Prostate gland (tissue), 2 donors: Measurements from ENCODE around the gene MPHOSPH6. TPM values are rescaled to one million over a fixed set of nuclear protein-coding genes. Genes with fewer than 3 reads are reported as not detected.
A peak's percentile ranks its signal among the peaks of the same experiment; 100 is the strongest.

Source experiments
- DNase-seq: peaks from one replicate; pipeline ENCODE4 v3.0.0-alpha.2; 2019; ENCODE audit warnings: low spot score
- H3K27ac ChIP-seq, 2 donors: fragments of 200-600 bp; sonication (generic); 2 replicates each; pipeline ENCODE4 v1.5.1; 2017 to 2019
- H3K27me3 ChIP-seq: fragments of 200-600 bp; sonication (generic); replicated peaks from 2 replicates; pipeline ENCODE4 v1.5.1; 2019; ENCODE audit not compliant: insufficient read depth
- H3K36me3 ChIP-seq, 2 donors: fragments of 200-600 bp; sonication (generic); 1 replicate in 1 of 2; 2 replicates in 1 of 2; pipeline versions ENCODE4 v1.5.1 to v1.8.1; 2017 to 2019
- H3K4me1 ChIP-seq: fragments of 200-600 bp; sonication (generic); replicated peaks from 2 replicates; pipeline ENCODE4 v1.5.1; 2019
- H3K4me3 ChIP-seq, 2 donors: fragments of 200-600 bp; sonication (generic); 2 replicates each; pipeline ENCODE4 v1.5.1; 2017 to 2019
- H3K9me3 ChIP-seq: fragments of 200-600 bp; sonication (generic); 2 replicates; pipeline ENCODE4 v1.5.1; 2017
- POLR2A ChIP-seq: fragments of 450-650 bp; IDR thresholded peaks from one replicate; pipeline ENCODE4 v1.6.1; 2016; ENCODE audit warnings: antibody characterized with exemption, mild to moderate bottlenecking
- POLR2AphosphoS5 ChIP-seq: sonication (generic); formaldehyde crosslinking; IDR thresholded peaks from one replicate; pipeline ENCODE4 v1.6.1; 2017; ENCODE audit warnings: antibody characterized with exemption
- WGBS: methylation state at CpG from one replicate; pipeline ENCODE4 v1.1.5; 2018; 5-methylcytosine and 5-hydroxymethylcytosine counted together
- intact Hi-C: fragments of 100-400 bp; cut with DNase I; formaldehyde crosslinking; loops from one replicate; pipeline ENCODE4 v1.14.2; 2022
- total RNA-seq, 2 donors: library from RNA; depleted of rRNA; stranded (reverse); fragments of >200 nt; gene quantifications; one replicate each; pipeline ENCODE4 v1.1.0, GENCODE V29; 2016
- TF ChIP-seq, protein P1 (sequence below), 4 experiments: fragments of 200-600 bp in 2 of 4; fragments of 450-650 bp in 2 of 4; sonication (generic) in 2 of 4; IDR thresholded peaks; 1 replicate in 3 of 4; 2 replicates in 1 of 4; pipeline ENCODE4 v1.5.1; 2016 to 2019; ENCODE audit warnings: antibody characterized with exemption in 4 of 4, mild to moderate bottlenecking in 2 of 4, moderate library complexity in 2 of 4

Gene MPHOSPH6
- total RNA-seq, 2 donors from 2014 or later, result 23.7 to 23.8 TPM

- Histone ChIP-seq H3K4me1 (peaks cover 4% of the 10 kb centered on the region), H3K27me3 (no peaks in the 10 kb centered on the region), H3K4me3 (no peak overlapping the region), H3K36me3 (peaks cover 0 to 7% of the 10 kb centered on the region in 2 donors), H3K9me3 (no peaks in the 10 kb centered on the region), H3K27ac (no peak overlapping the region)
- WGBS, result 57% methylated on average over 2 of the region's 2 CpGs
- DNase-seq, result no peak
- no peak for TF ChIP-seq POLR2AphosphoS5
- intact Hi-C loops, result no loop called here
These were observed 12.6 kb downstream of the MPHOSPH6 start for GRCh38 chr16:82157534-82157812.

GRCh38 chr16:82156761-82157533 lies 13.1 kb downstream of the MPHOSPH6 start:
- WGBS, result 93% methylated on average over 14 of the region's 14 CpGs
- Histone ChIP-seq H3K9me3 (no peaks in the 10 kb centered on the region), H3K27me3 (no peaks in the 10 kb centered on the region), H3K4me1 (peaks cover 8% of the 10 kb centered on the region), H3K27ac (no peak overlapping the region), H3K4me3 (no peak overlapping the region), H3K36me3 (peaks cover 0 to 7% of the 10 kb centered on the region in 2 donors)
- intact Hi-C loops, result no loop called here
- no peak for TF ChIP-seq POLR2AphosphoS5
- no peak for TF ChIP-seq POLR2A
- TF ChIP-seq, protein P1, sequence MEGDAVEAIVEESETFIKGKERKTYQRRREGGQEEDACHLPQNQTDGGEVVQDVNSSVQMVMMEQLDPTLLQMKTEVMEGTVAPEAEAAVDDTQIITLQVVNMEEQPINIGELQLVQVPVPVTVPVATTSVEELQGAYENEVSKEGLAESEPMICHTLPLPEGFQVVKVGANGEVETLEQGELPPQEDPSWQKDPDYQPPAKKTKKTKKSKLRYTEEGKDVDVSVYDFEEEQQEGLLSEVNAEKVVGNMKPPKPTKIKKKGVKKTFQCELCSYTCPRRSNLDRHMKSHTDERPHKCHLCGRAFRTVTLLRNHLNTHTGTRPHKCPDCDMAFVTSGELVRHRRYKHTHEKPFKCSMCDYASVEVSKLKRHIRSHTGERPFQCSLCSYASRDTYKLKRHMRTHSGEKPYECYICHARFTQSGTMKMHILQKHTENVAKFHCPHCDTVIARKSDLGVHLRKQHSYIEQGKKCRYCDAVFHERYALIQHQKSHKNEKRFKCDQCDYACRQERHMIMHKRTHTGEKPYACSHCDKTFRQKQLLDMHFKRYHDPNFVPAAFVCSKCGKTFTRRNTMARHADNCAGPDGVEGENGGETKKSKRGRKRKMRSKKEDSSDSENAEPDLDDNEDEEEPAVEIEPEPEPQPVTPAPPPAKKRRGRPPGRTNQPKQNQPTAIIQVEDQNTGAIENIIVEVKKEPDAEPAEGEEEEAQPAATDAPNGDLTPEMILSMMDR (IDR thresholded peaks at IDR 0.05), result no peak
- no peak for DNase-seq

DNA sequence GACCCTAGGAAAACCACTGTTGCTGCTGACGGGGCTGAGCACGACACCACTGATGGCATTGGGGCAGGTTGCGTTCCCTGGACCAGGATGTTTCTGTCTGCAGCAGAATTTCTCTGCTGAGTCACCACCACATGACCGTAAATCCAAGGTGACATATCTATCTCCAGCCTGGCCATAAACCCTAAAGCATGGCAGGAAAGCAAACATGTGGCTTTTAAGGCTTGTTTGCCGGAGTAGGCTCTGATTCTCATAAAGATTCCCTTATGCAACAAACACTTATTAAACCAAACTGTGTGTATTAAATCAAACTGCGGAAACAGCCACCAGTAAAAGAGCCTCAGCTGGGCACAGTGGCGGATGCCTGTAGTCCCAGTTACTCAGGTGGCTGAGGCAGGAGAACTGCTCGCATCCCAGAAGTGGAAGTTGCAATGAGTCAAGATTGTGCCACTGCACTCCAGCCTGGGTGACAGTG lies 17.3 kb downstream of the MPHOSPH6 start:
- H3K9me3 ChIP-seq, result no peaks in the 10 kb centered on the region
- peaks cover 8% of the 10 kb centered on the region for H3K4me1 ChIP-seq
- no peaks in the 10 kb centered on the region for H3K36me3 ChIP-seq
- 49% methylated on average over 7 of the region's 8 CpGs for WGBS
- intact Hi-C loops, result no loop called here
- H3K27ac ChIP-seq, result no peak overlapping the region
- no peaks in the 10 kb centered on the region for H3K27me3 ChIP-seq
- H3K4me3 ChIP-seq, result no peak overlapping the region
- DNase-seq, result peak; percentile 81
- TF ChIP-seq POLR2AphosphoS5 (peak; percentile 94), POLR2A (no peak)

DNA sequence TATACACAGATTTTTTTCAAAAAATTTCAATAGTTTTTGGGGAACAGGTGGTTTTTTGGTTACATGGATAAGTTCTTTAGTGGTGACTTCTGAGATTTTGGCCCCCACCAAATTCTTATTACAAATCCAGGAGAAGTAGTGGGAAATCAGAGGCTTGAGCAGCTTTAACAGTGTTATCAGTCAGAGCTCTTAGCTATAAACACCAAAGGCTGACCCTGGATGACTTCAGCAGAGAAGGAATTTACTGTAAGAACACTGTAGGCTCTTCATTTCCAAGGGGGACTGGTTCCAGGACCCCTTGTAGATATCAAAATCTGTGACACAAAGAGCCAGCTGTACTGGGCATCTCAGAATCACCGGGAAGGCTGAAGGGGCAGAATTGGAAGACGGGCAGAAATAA lies 17.8 kb downstream of the MPHOSPH6 start:
- Histone ChIP-seq H3K36me3 (no peaks in the 10 kb centered on the region), H3K27me3 (no peaks in the 10 kb centered on the region), H3K9me3 (no peaks in the 10 kb centered on the region), H3K27ac (no peak overlapping the region), H3K4me3 (no peak overlapping the region), H3K4me1 (peaks cover 8% of the 10 kb centered on the region)
- intact Hi-C loops, result no loop called here
- DNase-seq, result no peak
- WGBS, result 67% methylated on average over 2 of the region's 2 CpGs
- TF ChIP-seq POLR2A, result no peak
- TF ChIP-seq, protein P1 (IDR thresholded peaks at IDR 0.05), result no peak
- TF ChIP-seq POLR2AphosphoS5, result no peak

- no peaks in the 10 kb centered on the region for H3K36me3 ChIP-seq
- TF ChIP-seq POLR2A (no peak), POLR2AphosphoS5 (no peak)
- TF ChIP-seq, protein P1 (IDR thresholded peaks at IDR 0.05), result no peak
- H3K9me3 ChIP-seq, result no peaks in the 10 kb centered on the region
- no peak for DNase-seq
- intact Hi-C loops, result no loop called here
- no peaks in the 10 kb centered on the region for H3K27me3 ChIP-seq
- no peak overlapping the region for H3K27ac ChIP-seq
- H3K4me3 ChIP-seq, result no peak overlapping the region
- H3K4me1 ChIP-seq, result peaks cover 8% of the 10 kb centered on the region
- 18% methylated on average over 1 of the region's 1 CpG for WGBS
These were observed 19.5 kb downstream of the MPHOSPH6 start for GRCh38 chr16:82150549-82150948.

DNA sequence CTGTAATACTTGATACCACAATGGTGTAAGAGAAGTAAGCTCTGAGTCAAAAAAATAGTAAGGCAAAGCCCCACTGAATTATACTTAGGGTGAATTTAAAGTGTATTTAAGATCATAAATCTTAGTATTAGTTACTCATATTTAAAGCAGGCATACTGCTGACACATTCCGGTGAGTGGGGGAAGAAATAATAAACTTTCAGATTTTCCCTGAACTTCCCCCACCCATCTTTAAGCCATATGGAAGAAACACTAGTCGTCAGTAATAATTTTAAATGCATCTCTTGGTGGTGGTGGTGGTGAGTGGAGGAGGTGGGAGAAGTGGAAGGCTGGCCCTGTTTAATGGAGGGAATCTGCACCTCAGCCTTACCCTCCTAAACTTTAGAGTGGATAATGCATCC lies 20.5 kb downstream of the MPHOSPH6 start:
- 95% methylated on average over 2 of the region's 2 CpGs for whole genome bisulfite sequencing
- Histone ChIP-seq H3K4me3 (no peak overlapping the region), H3K27ac (no peak overlapping the region), H3K9me3 (no peaks in the 10 kb centered on the region), H3K27me3 (no peaks in the 10 kb centered on the region), H3K36me3 (no peaks in the 10 kb centered on the region), H3K4me1 (peaks cover 8% of the 10 kb centered on the region)
- TF ChIP-seq POLR2AphosphoS5, result no peak
- TF ChIP-seq POLR2A, result no peak
- TF ChIP-seq, protein P1 (IDR thresholded peaks at IDR 0.05), result no peak
- DNase-seq, result no peak
- intact Hi-C loops, result no loop called here
